HG02938 (cell line): ENCODE results near the gene PTPN20.
"Not testable (repeated sequence)": the region's sequence is repeated elsewhere in the genome, so short reads cannot be mapped to it uniquely, and the experiment has no call there.

Source experiments
- ATAC-seq: cut with Tn5 transposase; IDR thresholded peaks from one replicate; pipeline ENCODE4 v1.9.1; 2021; ENCODE audit warnings: mild to moderate bottlenecking, moderate library complexity; ENCODE audit not compliant: unreplicated experiment

PTPN20 gene, protein sequence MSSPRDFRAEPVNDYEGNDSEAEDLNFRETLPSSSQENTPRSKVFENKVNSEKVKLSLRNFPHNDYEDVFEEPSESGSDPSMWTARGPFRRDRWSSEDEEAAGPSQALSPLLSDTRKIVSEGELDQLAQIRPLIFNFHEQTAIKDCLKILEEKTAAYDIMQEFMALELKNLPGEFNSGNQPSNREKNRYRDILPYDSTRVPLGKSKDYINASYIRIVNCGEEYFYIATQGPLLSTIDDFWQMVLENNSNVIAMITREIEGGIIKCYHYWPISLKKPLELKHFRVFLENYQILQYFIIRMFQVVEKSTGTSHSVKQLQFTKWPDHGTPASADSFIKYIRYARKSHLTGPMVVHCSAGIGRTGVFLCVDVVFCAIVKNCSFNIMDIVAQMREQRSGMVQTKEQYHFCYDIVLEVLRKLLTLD

DNA sequence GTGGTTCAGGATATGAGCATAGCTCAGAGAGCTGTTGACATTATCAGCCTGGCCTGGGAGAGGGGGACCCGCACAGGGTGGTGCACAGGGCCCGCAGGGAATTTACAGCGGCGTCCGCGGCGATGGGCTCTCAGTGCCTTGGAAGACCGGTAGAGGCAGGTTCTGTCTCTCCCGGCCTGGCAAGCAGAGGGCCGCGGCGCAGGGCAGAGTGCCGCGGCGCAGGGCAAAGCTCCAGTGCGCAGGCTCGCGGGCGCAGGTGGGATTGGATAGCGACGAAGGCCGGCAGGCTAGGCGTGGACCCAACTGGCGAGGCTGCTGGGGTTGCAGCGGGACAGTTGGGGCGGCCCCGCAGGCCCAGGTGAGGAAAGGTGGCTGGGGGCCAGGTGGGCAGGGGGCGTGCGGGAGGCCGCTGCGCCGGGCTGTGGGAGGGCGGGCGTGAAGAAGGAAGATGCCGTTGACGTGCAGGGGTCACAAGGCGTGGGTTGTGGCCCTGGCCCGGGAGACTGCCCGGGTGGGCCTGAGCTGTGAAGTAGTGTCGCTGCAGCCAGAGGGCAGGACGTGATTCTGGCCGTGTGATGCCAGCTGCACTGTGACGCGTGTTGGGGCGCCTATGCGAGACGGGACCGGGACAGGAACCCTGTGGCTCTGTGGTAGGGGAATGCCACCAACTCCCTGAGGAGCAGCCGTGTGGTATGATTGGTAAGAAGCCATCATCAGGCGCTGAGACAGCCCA lies at the start of gene PTPN20:
Gene PTPN20 (plus strand): TSS at position 285 of the 733 bp plus-strand sequence. CDS start 21,072 bp downstream, outside the sequence.
- not testable (repeated sequence) for ATAC-seq

DNA sequence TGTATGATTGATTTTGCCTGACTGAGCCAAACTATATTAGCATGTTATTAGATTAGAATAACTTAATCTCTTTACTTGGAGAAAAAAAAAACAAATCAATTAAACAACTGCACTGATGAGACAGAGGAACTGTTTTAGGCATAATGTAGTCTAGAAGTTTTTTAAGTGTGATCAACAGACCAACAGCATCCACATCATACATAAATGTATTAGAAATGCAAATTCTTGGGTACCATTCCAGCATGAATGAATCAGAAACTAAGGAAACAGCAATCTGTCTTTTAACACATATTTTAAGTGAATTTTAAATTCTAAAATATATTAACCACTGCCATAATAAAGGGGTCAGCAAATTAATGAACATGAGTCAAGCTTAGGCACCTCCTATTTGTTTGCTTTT lies 41.5 kb upstream of the PTPN20 start:
- not testable (repeated sequence) for ATAC-seq

DNA sequence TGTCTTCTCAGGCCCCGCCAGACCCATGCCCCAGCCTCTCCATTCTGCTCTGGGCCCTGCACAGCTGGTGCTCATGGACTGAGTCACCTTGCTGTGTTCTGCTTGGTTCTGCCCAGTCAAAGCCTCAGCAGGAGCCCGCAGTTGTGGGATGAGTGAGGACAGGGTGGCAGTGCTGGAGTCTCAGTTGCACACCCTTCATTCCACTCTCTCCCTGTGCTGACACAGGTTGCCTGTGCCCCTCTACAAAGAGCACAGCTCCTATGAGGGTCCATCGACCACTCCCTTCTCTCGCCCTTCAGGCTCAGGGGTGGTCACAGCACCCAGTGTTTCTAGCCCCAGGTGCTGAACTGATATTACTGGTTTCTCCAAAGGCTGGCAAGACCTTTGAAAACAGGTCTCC lies 39.6 kb upstream of the PTPN20 start:
- not testable (repeated sequence) for ATAC-seq

DNA sequence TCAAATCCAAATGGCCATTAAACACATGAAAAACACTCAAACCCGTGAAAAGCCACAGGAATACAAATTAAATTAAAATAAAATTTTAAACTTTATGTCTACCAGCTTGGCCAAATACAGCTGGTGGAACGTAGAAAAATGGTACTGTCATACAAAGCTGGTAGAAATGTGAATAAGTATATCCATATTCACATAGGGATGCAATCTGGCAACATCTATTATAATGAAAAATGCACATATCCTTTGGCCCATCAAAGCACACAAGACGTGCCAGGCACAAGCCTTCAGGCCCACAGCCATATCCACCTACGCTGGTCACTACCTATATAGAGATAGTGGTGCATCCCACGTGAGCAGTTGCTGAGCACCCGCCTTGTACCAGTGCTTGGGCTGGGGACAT lies 35.9 kb upstream of the PTPN20 start:
- ATAC-seq, result not testable (repeated sequence)

DNA sequence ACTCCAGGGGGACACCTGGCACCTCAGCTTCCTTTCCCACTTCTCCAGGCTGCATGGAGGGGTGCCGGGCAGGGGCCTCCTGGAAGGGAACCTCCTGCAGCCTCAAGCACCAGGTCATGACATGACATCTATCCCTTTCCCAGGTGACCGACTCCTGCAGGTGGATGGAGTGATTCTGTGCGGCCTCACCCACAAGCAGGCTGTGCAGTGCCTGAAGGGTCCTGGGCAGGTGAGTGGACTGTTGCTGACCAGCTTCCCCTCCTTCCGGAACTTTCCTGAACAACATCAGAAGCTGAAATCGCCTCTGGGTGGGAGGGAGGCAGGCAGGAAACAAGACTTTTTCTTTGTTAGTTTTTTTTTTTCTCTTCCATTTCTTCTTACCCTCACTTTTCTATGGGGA lies 34.5 kb upstream of the PTPN20 start:
- ATAC-seq, result not testable (repeated sequence)

DNA sequence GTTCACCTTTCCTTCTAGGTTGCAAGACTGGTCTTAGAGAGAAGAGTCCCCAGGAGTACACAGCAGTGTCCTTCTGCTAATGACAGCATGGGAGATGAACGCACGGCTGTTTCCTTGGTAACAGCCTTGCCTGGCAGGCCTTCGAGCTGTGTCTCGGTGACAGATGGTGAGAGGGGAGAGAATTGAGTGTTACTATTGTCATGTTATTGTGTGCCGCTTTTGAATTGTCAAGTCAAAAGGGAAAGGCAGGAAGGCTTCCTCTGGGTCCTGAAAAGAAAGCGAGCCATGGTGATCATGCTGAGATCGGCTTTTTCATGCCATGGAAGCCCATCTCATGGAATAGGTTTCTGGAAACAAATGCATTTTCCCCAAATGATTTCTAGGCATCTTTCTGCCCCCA lies 32.5 kb upstream of the PTPN20 start:
- ATAC-seq, result not testable (repeated sequence)

DNA sequence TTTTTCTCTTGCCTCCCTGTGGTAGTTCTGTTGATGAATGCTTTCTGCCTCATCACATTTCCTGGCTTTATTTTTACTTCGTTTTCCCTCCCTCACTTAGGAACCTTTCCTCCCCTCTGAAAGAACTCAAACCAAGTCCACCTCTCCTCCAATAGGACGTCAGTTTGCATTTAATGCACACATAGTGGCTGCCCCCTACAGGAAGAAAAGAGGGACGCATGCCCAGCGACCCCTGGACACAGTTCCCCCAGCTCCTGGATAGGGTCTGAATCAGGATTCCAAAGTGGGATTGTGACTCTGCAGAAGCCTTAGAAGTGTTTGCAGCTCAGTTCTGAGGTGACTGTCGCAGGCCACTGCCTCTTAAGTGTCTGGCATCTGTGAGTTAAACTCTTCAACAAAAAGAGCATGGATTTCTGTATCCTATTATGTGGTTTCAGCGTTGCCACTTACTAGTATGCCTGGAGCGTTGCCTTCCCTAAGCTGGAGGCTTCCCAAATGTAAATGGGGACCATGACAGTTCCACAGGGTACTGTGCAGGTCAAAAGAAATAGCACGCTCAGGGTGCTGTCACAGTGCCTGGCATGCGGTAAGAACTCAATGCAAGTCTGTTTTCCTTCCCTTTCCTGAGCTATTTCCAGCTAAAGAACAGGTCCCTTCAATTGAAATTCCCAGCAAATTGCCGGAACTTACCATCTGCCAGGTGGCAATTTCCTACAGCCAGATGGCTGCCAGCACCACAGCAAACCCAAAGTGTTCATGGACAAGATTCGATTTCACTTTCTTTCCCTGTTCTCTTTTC lies 20.2 kb upstream of the PTPN20 start:
- ATAC-seq, result not testable (repeated sequence)

DNA sequence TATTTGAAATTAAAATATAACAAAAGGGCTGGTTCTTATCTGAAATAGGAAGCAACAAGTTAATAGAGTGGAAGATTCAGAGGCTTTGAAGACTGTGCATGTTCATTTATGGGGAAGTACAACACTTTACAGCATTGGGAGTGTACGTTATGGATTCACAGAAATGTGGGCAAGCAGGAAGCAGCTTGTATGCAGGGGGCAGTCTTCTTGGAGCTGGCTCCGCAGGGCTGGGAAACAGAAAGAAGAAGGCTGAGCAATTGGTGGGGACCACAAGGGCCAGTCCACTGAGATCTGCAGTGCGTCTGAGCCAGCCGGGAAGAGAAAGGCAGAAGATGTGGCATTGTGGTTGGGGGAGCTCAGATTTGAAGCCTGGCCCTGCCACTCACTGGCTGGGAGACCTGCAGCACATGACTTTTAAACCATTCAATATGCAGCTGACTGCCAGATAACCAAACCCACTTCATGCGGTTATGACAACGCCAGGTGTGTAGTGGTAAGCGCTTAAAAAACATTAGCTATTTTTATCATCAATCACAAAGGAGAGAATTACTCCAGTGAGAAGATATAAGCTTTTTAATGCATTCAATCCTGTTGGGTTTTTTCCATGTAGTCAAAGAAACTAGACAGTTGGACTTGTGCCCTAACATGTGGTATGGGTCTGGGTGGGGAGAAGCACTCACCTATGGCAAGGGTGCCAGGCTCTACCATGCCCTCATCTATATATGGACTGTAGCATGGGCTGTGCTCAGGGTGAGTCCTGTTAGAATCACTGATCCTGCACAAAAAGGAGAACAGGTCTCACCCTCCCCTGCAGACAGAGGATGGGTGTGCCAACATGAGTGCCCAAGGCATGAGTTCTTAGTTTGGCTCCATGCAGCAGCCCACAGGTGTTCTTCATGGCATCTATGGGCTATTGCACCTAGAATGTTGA lies 14.2 kb upstream of the PTPN20 start:
- ATAC-seq, result not testable (repeated sequence)

DNA sequence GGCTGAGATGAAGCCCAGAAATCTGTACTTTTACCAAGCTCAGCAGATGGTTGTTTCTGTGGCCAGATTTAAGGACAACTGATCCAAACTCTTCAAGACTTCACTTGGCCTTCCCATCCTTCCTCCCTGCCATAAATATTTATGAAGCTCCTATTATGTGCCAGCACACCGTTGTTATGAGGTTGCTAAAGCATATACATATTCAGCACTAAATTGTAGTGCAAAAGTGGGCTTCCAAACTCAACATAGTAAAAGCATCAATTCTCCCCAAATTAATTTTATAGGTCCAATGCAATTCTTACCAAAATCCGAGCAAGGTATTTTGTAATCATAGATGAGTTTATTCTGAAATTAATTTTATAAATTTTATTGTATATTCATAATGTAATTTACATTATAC lies 10.0 kb upstream of the PTPN20 start:
- ATAC-seq, result not testable (repeated sequence)

DNA sequence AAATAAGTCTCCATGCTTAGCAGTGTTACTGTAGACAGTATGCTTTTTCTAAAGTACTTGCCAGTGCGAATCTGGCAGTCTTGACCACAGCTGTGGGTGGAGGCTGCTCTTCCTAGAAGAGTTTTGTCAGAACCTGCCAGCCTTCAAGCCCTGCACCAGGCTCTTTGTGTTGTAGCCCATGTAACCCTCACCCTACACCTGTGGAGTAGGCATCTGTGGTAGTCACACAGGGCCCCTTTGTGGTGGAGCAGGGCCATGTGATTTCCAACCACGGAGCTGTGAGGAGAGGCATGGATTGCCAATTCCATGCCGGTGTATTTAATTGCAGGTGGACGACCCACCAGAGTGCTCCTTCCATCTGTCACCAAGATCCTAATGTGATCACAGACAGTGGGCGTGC lies 7.4 kb upstream of the PTPN20 start:
- not testable (repeated sequence) for ATAC-seq

DNA sequence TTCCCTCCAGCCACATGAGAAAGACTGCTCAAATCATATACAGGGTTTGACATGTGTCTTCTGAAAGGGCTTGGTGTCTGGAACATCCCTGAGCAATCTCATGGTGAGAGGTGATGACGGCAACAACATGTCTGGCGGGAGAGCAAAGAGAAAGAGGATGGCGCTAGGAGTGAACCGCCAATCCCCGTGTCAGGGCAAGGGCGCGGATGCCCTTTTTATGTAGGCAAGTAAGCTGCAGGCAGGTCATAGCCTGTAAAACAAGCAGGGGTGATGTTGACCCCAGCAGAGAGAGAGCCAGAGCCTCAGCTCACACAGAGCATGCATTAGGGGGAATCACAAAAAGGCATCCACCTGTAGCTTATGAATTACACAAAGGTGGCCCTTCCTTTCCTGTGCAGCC lies 4.9 kb upstream of the PTPN20 start:
- ATAC-seq, result not testable (repeated sequence)

DNA sequence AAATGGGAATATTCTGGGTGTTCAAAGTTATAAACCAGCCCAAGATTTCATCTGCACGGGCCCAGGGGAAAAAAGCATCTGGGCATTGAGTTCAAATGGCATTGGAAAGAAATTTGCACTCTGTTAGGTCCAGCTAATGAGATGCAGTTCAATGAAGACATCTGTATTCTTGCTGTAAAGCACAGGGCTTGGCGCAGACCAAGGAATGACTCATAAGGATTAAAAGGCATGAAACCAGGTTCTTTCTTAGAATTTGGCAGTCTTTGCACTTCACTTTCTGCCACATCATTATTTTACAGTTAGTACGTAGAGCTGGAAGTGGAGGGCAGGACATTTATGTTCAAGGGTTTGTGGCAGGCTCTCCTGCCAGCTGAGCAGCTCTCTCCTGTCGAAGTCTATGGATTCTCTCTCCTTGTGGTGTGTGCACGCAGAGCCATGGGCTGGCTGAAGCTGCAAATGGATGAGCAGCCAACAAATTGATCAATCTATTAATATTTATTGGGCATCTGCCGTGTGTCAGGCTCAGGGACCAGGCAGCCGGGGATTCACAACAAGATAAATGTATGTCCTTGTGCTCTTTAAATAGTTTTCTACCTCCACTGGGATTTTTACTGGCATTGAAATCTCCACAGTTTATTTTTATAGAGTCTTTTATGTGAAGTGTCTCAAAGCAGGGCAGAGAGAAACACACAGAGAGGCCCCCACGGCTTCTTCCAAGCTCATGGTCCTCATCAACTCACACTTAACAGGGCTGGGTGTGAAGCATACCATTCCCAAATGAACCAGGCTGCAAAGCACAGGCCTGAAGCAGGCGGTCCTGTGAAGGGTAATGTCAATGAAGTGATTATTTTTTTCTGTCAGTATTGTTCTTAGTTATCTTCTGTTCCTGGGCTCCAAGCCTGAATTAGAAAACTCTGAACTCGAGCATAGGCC lies 3.8 kb upstream of the PTPN20 start:
- not testable (repeated sequence) for ATAC-seq

DNA sequence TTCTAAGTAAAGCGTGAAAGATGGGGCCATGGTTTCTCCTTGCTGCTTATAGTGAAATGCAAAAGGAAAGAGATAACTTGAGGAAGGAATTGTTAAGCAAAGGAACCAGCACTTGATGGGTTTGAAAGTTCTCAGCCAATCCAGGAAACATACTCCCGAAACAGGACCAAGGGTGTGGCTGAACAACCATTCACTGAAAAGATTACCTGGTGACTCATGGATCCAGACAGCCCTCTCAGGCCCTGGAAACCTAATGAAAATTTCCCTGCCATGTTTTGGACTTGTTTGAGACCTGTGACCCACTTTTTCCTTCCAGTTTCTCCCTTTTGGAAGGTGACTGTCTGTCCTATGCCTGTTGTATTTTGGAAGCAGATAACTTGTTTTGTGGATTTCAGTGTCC lies 11.3 kb downstream of the PTPN20 start:
- ATAC-seq, result not testable (repeated sequence)

DNA sequence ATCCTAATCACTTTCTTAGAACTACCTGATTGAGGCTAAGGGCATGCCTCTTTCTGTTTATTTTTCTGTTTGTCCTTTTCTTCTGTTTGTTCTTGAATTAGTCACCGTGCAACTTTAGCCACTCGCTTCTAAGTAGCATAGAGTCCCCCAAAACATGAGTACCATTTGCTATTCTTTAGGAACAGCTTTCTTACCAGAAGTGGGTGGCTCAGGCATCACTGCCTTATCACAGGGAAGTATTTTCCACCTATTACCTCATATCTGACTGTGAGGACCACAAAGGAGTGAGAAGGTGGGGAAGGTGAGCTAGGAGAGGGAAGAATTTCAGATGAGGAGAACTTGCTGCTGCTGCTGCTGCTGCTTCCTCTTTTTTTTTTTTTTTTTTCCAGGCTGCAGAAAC lies 13.9 kb downstream of the PTPN20 start:
- not testable (repeated sequence) for ATAC-seq

DNA sequence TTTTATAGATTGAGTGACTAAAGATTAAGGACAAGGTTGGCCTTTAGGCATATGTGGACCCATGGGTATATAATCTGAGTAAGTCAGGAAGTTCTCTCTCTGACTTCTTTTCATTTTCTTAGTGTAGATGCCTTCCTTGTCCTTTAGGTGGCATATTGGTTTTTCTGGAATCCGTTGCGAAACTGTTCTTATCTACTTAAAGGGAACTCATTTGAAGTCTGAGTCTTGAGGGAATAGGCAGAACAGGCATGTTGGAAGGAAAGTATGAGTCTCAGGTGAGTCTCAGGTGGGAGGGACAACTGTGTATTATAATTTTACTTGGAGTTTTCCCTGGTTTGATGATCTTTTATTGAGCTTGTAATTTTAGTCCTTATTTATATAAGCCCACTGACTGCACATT lies 14.6 kb downstream of the PTPN20 start:
- ATAC-seq, result not testable (repeated sequence)

DNA sequence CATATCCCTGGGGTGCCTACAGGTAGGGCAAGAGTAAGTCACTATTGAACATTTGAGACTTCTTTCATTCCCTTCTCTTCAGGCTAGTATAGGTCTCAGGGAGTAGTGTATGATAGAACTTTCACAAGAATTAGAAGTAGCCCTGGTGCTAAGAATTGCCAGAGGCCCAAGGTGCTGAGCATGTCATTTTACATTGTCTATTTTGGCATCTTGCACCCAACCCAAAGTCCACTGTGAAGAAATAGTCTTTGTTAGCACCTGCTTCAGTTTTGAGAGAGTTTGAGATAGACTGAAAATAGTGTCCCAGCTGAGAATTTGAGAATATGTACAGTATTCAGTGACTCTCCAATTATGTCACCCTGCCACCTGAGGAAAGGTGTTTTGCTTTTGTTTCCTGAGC lies 17.6 kb downstream of the PTPN20 start:
- ATAC-seq, result not testable (repeated sequence)

DNA sequence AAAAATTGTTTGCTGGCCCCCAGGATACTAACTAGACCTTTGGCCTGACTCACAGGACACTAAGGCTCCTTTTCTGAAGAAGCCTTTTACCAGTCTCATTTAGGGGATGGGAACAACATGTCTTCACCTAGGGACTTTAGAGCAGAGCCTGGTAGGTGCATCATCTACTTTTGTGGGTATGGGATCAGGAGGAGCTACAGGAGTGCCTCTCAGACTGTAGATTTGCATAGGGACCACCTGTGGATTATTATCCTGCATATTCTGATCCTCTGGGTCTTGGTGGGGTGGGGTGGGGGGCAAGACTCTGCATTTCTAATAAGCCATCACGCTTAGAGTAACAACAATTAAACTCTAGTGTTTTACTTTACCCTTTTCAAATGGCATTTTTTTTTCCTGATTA lies 21.2 kb downstream of the PTPN20 start:
- ATAC-seq, result not testable (repeated sequence)

DNA sequence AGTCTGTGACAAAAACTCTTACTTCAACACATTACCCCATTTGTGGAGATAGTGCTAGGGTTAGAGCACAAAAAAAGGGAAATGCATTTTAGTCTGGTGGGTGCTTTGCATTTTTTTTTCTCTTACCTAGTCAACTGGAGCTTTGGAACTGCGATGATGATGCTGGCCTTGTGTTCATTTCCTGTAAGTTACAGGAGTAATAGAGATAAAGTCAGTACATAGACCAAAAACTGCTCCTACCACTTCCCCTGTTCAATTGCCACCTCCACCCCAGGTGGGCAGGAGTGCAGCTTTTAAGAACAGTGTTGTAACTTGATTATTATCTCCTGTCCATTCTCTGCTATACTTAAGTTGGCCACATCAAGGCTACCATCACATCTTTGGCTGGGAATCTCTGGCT lies 29.9 kb downstream of the PTPN20 start:
- ATAC-seq, result not testable (repeated sequence)
